H1 (cell line): Measurements from ENCODE around the gene LTBP3. TPM values are rescaled to one million over a fixed set of nuclear protein-coding genes. Genes with fewer than 3 reads are reported as not detected.

Source experiments
- CTCF ChIA-PET: fragments of 300-600 bp; sonication (Branson Sonifier 250); formaldehyde crosslinking; loops from one replicate; lab custom pipeline; 2021; ENCODE audit not compliant: partially characterized antibody; lab: Charles Lee
- POLR2A ChIA-PET: fragments of 300-600 bp; sonication (Branson Sonifier 250); formaldehyde crosslinking; loops from one replicate; lab custom pipeline; 2021; ENCODE audit warnings: inconsistent platforms; ENCODE audit not compliant: partially characterized antibody; lab: Charles Lee
- DNase-seq, 2 experiments: peaks; one replicate each; pipeline versions ENCODE4 v3.0.0 to v3.0.0-alpha.2; 2010 to 2022; ENCODE audit warnings: low spot score in 2 of 2, low read depth in 1 of 2, mixed read lengths in 1 of 2
- FAIRE-seq: peaks from 2 replicates; lab custom pipeline; 2011; peaks lifted over from hg19 to GRCh38; lab: Jason Lieb, UNC
- H2AFZ ChIP-seq: 2 replicates; pipeline ENCODE4 v1.8.1; 2012; ENCODE audit warnings: low read length, inconsistent platforms
- H2AK5ac ChIP-seq: 2 replicates; pipeline ENCODE4 v1.6.1; 2013; ENCODE audit warnings: low read depth, low read length
- H2BK120ac ChIP-seq: replicated peaks from 2 replicates; pipeline ENCODE3; 2013; ENCODE audit warnings: low read depth, low read length, inconsistent platforms
- H2BK12ac ChIP-seq: 2 replicates; pipeline ENCODE4 v1.6.1; 2013; ENCODE audit warnings: low read depth, low read length
- H2BK15ac ChIP-seq: 2 replicates; pipeline ENCODE4 v1.6.1; 2013; ENCODE audit warnings: low read length
- H2BK20ac ChIP-seq: 2 replicates; pipeline ENCODE4 v1.6.1; 2013; ENCODE audit warnings: low read length
- H2BK5ac ChIP-seq: 2 replicates; pipeline ENCODE4 v1.6.1; 2013; ENCODE audit warnings: low read depth, low read length
- H3K14ac ChIP-seq: 2 replicates; pipeline ENCODE4 v1.6.1; 2013; ENCODE audit warnings: inconsistent platforms; ENCODE audit not compliant: insufficient read length
- H3K18ac ChIP-seq: 2 replicates; pipeline ENCODE4 v1.6.1; 2013; ENCODE audit warnings: low read length; ENCODE audit errors: extremely low read depth
- H3K23ac ChIP-seq: 2 replicates; pipeline ENCODE4 v1.6.1; 2013; ENCODE audit warnings: inconsistent platforms; ENCODE audit not compliant: insufficient read length
- H3K23me2 ChIP-seq: 2 replicates; pipeline ENCODE4 v1.6.1; 2013; ENCODE audit warnings: low read depth, low read length
- H3K27ac ChIP-seq: 2 replicates; pipeline ENCODE4 v1.6.1; 2011; ENCODE audit warnings: low read depth, low read length, inconsistent platforms
- H3K27me3 ChIP-seq, 4 experiments: replicated peaks in 1 of 4; 1 replicate in 1 of 4; 2 replicates in 3 of 4; pipeline versions ENCODE4 v1.6.1 to v1.8.1; 2011 to 2013; ENCODE audit warnings: low read length in 3 of 4, mild to moderate bottlenecking in 3 of 4, inconsistent platforms in 2 of 4, mixed read lengths in 2 of 4, moderate library complexity in 1 of 4; ENCODE audit not compliant: control insufficient read depth in 3 of 4, insufficient read depth in 3 of 4; ENCODE audit errors: extremely low read depth in 1 of 4
- H3K36me3 ChIP-seq, 4 experiments: 2 replicates each; pipeline versions ENCODE4 v1.6.1 to v1.8.1; 2011 to 2013; ENCODE audit warnings: mild to moderate bottlenecking in 4 of 4, low read length in 3 of 4, moderate library complexity in 2 of 4, control low read depth in 1 of 4, inconsistent platforms in 1 of 4; ENCODE audit not compliant: insufficient read depth in 4 of 4, control insufficient read depth in 2 of 4
- H3K4ac ChIP-seq: replicated peaks from 2 replicates; pipeline ENCODE3; 2013; ENCODE audit warnings: low read length, low read depth, mixed read lengths, inconsistent platforms; ENCODE audit not compliant: insufficient read length
- H3K4me1 ChIP-seq, 4 experiments: replicated peaks in 1 of 4; 1 replicate in 1 of 4; 2 replicates in 3 of 4; pipeline versions ENCODE4 v1.6.1 to v1.8.1; 2011 to 2013; ENCODE audit warnings: low read length in 3 of 4, inconsistent platforms in 2 of 4, mixed read lengths in 1 of 4; ENCODE audit not compliant: insufficient read depth in 4 of 4, control insufficient read depth in 3 of 4
- H3K4me2 ChIP-seq, 2 experiments: 2 replicates each; pipeline versions ENCODE4 v1.6.1 to v1.8.1; 2011 to 2013; ENCODE audit warnings: low read depth in 2 of 2, low read length in 2 of 2, control low read depth in 1 of 2, inconsistent platforms in 1 of 2, mild to moderate bottlenecking in 1 of 2; ENCODE audit not compliant: insufficient read depth in 1 of 2
- H3K4me3 ChIP-seq, 4 experiments: fragments of 200-600, 300-600 bp in 1 of 4; sonication (generic), shearing (Covaris generic), sonication (Bioruptor Twin) in 1 of 4; 2 replicates each; pipeline versions ENCODE4 v1.5.1 to v1.8.1; 2011 to 2016; ENCODE audit warnings: low read length in 4 of 4, low read depth in 3 of 4, control low read depth in 2 of 4, inconsistent platforms in 2 of 4, mild to moderate bottlenecking in 2 of 4, mixed read lengths in 1 of 4, moderate library complexity in 1 of 4; ENCODE audit not compliant: insufficient read depth in 2 of 4; ENCODE audit errors: extremely low read depth in 1 of 4
- H3K56ac ChIP-seq: replicated peaks from 2 replicates; pipeline ENCODE3; 2013; ENCODE audit warnings: low read depth, mild to moderate bottlenecking, mixed read lengths, low read length, inconsistent platforms; ENCODE audit not compliant: insufficient read length
- H3K79me1 ChIP-seq: 2 replicates; pipeline ENCODE4 v1.6.1; 2013; ENCODE audit warnings: low read depth, low read length, control low read depth
- H3K79me2 ChIP-seq, 2 experiments: 2 replicates each; pipeline versions ENCODE4 v1.6.1 to v1.8.1; 2012 to 2013; ENCODE audit warnings: low read length in 2 of 2, mild to moderate bottlenecking in 2 of 2, inconsistent platforms in 1 of 2; ENCODE audit not compliant: insufficient read depth in 2 of 2, control insufficient read depth in 1 of 2
- H3K9ac ChIP-seq, 4 experiments: replicated peaks in 1 of 4; 1 replicate in 1 of 4; 2 replicates in 3 of 4; pipeline versions ENCODE4 v1.6.1 to v1.8.1; 2011 to 2013; ENCODE audit warnings: low read depth in 3 of 4, low read length in 3 of 4, control low read depth in 2 of 4, mild to moderate bottlenecking in 2 of 4, moderate library complexity in 2 of 4, inconsistent platforms in 1 of 4; ENCODE audit errors: extremely low read depth in 1 of 4
- H3K9me3 ChIP-seq, 2 experiments: 2 replicates each; pipeline versions ENCODE4 v1.6.1 to v1.8.1; 2012 to 2013; ENCODE audit warnings: mild to moderate bottlenecking in 2 of 2, moderate library complexity in 2 of 2, control low read depth in 1 of 2, inconsistent platforms in 1 of 2, low read depth in 1 of 2, low read length in 1 of 2, mixed read lengths in 1 of 2; ENCODE audit not compliant: insufficient read depth in 2 of 2
- H4K20me1 ChIP-seq, 2 experiments: replicated peaks in 1 of 2; 2 replicates each; pipeline versions ENCODE3 to v1.8.1; 2011 to 2013; ENCODE audit warnings: inconsistent platforms in 2 of 2, low read length in 2 of 2, mild to moderate bottlenecking in 1 of 2; ENCODE audit not compliant: insufficient read depth in 2 of 2, control insufficient read depth in 1 of 2
- H4K5ac ChIP-seq: 2 replicates; pipeline ENCODE4 v1.6.1; 2013; ENCODE audit warnings: low read length, low read depth, mixed read lengths, inconsistent platforms; ENCODE audit not compliant: insufficient read length
- H4K8ac ChIP-seq: 2 replicates; pipeline ENCODE4 v1.8.0; 2013; ENCODE audit warnings: mild to moderate bottlenecking, moderate library complexity, low read length, inconsistent platforms; ENCODE audit not compliant: insufficient read depth; ENCODE audit errors: extremely low read depth
- H4K91ac ChIP-seq: replicated peaks from 2 replicates; pipeline ENCODE3; 2013; ENCODE audit warnings: low read length, mixed read lengths, inconsistent platforms; ENCODE audit not compliant: insufficient read length
- ASH2L ChIP-seq: fragments of 200-600, 300-600 bp; sonication (generic); IDR thresholded peaks from one replicate; pipeline ENCODE4 v1.7.1; 2017; ENCODE audit warnings: low read length
- EP300 ChIP-seq, 2 experiments: IDR thresholded peaks; 1 replicate in 1 of 2; 2 replicates in 1 of 2; pipeline ENCODE4 v1.6.1; 2011 to 2012; ENCODE audit warnings: low read depth in 2 of 2, low read length in 2 of 2, mild to moderate bottlenecking in 2 of 2, borderline replicate concordance in 1 of 2, inconsistent platforms in 1 of 2, moderate library complexity in 1 of 2
- EZH2 ChIP-seq: fragments of 200-600 bp; sonication (generic); IDR thresholded peaks from 2 replicates; pipeline ENCODE4 v1.7.1; 2012; ENCODE audit warnings: low read depth, mild to moderate bottlenecking, moderate library complexity, low read length, inconsistent platforms; ENCODE audit not compliant: severe bottlenecking
- KDM4A ChIP-seq: IDR thresholded peaks from one replicate; pipeline ENCODE4 v1.7.1; 2012; ENCODE audit warnings: low read depth, mild to moderate bottlenecking, moderate library complexity, low read length, inconsistent platforms; ENCODE audit not compliant: severe bottlenecking
- NANOG ChIP-seq: IDR thresholded peaks from 2 replicates; pipeline ENCODE4 v1.6.1; 2011; ENCODE audit warnings: low read length, low read depth, mild to moderate bottlenecking, inconsistent platforms; ENCODE audit not compliant: insufficient read depth, poor library complexity, severe bottlenecking
- POLR2A ChIP-seq, 2 experiments: IDR thresholded peaks; 1 replicate in 1 of 2; 2 replicates in 1 of 2; pipeline ENCODE4 v1.6.1; 2011; ENCODE audit warnings: low read depth in 2 of 2, low read length in 2 of 2, mild to moderate bottlenecking in 2 of 2; ENCODE audit errors: control extremely low read depth in 1 of 2
- RAD21 ChIP-seq, 2 experiments: IDR thresholded peaks in 1 of 2; conservative IDR thresholded peaks in 1 of 2; 2 replicates each; pipeline ENCODE4 v1.6.1; 2011; ENCODE audit warnings: low read depth in 2 of 2, low read length in 2 of 2, improper control_type of control experiment in 1 of 2, inconsistent platforms in 1 of 2, mild to moderate bottlenecking in 1 of 2, moderate library complexity in 1 of 2
- SIRT6 ChIP-seq: IDR thresholded peaks from one replicate; pipeline ENCODE4 v1.7.1; 2012; ENCODE audit warnings: low read length, inconsistent platforms
- SP1 ChIP-seq: IDR thresholded peaks from 2 replicates; pipeline ENCODE4 v1.6.1; 2011; ENCODE audit warnings: low read depth, low read length
- TEAD4 ChIP-seq: IDR thresholded peaks from 2 replicates; pipeline ENCODE4 v1.6.1; 2012; ENCODE audit warnings: low read depth, low read length, inconsistent platforms, mixed read lengths
- WGBS, 2 experiments: shearing (Covaris generic) in 1 of 2; methylation state at CpG; one replicate each; pipeline versions ENCODE4 v1.1.6 to v1.1.7; 2013 to 2015; ENCODE audit warnings: low lambda C conversion rate in 2 of 2, mixed read lengths in 2 of 2, inconsistent platforms in 1 of 2, low coverage in 1 of 2, missing lambda C conversion rate in 1 of 2; ENCODE audit not compliant: insufficient replicate concordance in 2 of 2, insufficient coverage in 1 of 2, insufficient read length in 1 of 2; ENCODE audit errors: extremely low coverage in 1 of 2, missing lambda C conversion rate in 1 of 2; 5-methylcytosine and 5-hydroxymethylcytosine counted together
- polyA plus RNA-seq, 7 experiments: library from polyadenylated mRNA; depleted of rRNA in 3 of 7; stranded (reverse) in 5 of 7; unstranded in 2 of 7; fragments of >200 nt in 5 of 7; fragments of 200-250 nt in 2 of 7; gene quantifications; 1 replicate in 5 of 7; 2 replicates in 1 of 7; 4 replicates in 1 of 7; pipeline versions ENCODE4 v1.2.1 to v1.2.3, GENCODE V29; 2011 to 2013; ENCODE audit warnings: missing spikeins in 2 of 7, mixed read lengths in 2 of 7
- total RNA-seq: library from RNA; stranded (reverse); fragmentation: NEBNext Ultra II Directional; extraction: Animal tissue kit (Norgen Biotek cat#: 25700); gene quantifications from 2 replicates; pipeline ENCODE4 v1.2.1, GENCODE V29; 2021

LTBP3 gene
- total and polyA plus RNA-seq, 2 of the 8 experiments (the other 6 are each of a cell fraction or from before 2014, with no cell fraction given), result 12.8 to 17.8 TPM

DNA sequence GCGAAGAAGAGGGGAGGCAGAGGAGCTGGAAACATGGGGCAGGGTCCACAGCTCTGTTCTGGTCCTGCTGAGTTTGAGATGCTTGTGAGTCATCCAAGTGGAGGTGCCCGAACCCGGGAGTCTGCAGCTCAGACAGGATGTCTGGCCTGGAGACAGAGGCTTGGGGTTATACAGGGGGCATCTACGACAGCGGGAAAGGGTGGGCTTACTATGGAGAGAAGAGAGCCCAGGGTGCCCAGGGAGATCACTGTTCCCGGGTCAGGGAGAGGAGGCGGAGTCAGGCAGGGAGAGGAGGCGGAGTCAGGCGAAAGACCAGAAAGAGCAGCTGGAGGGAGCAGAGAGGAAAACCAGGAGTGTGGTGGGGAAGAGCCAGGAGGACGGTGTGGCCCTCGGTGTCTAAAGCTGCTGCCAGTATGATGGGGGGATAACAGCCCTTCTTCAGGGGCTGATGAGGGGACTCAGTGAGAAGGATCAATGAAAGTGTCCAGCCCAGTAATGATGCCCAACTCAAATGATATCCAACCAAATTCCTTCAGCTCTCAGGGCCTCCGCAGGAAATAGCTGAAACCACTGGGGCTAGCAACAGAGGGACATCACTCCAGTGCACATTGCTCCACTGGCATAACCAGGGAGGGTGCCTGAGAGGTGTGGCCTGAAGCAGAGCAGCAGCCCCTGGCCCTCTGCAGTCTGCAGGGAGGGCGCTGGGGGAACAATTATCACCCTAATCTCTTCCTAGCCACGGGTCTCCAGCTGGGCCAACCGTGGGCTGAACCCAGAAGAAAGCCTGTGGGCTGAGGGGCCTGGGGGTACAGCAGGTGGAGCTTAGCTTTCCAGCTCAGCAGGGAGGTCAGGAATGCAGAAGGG, 2.6 kb upstream of the LTBP3 start:
- WGBS, 2 experiments, result 29% methylated on average over 15 of the region's 15 CpGs; no CpG with 5 or more reads in 1 of the 2 experiments
- Histone ChIP-seq H2BK20ac (0 out of 2 replicates have a peak overlapping the region, but pooled peaks have one; percentile 72), H2BK15ac (peak overlapping the region; percentile 81), H3K4me3 (peak overlapping the region in 1 of 4 experiments; percentile 7; a peak in 3 of 8 replicates), H4K91ac (peak overlapping the region; percentile 87), H3K23me2 (peaks cover 4% of the 10 kb centered on the region; the same call in 1 of the 2 replicates), H3K36me3 (no peaks in the 10 kb centered on the region), H2AFZ (peak overlapping the region; percentile 58), H3K4ac (peak overlapping the region; percentile 19), H4K5ac (peak overlapping the region; percentile 47), H3K14ac (no peak overlapping the region), H3K79me2 (no peaks in the 10 kb centered on the region), H3K79me1 (no peaks in the 10 kb centered on the region), H3K9me3 (no peaks in the 10 kb centered on the region), H3K4me1 (peaks cover 0 to 31% (median 23%) of the 10 kb centered on the region in 4 experiments; a peak in 6 of 7 replicates), H3K9ac (peak overlapping the region in 1 of 4 experiments; percentile 39; a peak in 1 of 7 replicates), H2BK12ac (peak overlapping the region; percentile 68; the same call in 1 of the 2 replicates), H4K20me1 (no peaks in the 10 kb centered on the region), H3K4me2 (peak overlapping the region; percentile 53 to 83), H3K18ac (peak overlapping the region; percentile 79), H3K23ac (no peak overlapping the region), H3K27ac (no peak overlapping the region), H3K56ac (peak overlapping the region; percentile 79), H3K27me3 (peaks cover 0 to 17% (median 14%) of the 10 kb centered on the region in 4 experiments; a peak in 5 of 7 replicates), H2BK120ac (peak overlapping the region; percentile 47), H2BK5ac (peak overlapping the region; percentile 52; the same call in 1 of the 2 replicates), H4K8ac (no peak overlapping the region; the same call in 1 of the 2 replicates), H2AK5ac (peak overlapping the region; percentile 47)
- TF ChIP-seq TEAD4 (no peak), SIRT6 (no peak), RAD21 (IDR thresholded peaks at IDR 0.05 in 1 of 2, conservative IDR thresholded peaks at IDR 0.05 in 1 of 2; ENCODE audit: low read depth in 2 of 2, low read length in 2 of 2) (no peak), SP1 (peak; percentile 26; the same call in 1 of the 2 replicates), POLR2A (IDR thresholded peaks at IDR 0.05; ENCODE audit: control extremely low read depth in 1 of 2, low read depth in 2 of 2, low read length in 2 of 2) (0 out of 3 replicates have a peak, but pooled peaks of 1 of the 2 experiments have one; percentile 29), NANOG (no peak), EZH2 (peak; percentile 32), KDM4A (no peak), ASH2L (peak; percentile 57), EP300 (IDR thresholded peaks at IDR 0.05; ENCODE audit: borderline replicate concordance in 1 of 2, low read depth in 2 of 2, low read length in 2 of 2) (no peak)
- FAIRE-seq (no peak), DNase-seq (peak in 1 of 2 experiments; percentile 83)
- CTCF ChIA-PET, result interaction anchor here (0.5 to 16.3 kb wide), 13 partner anchors 8 to 449 kb away, joined by 3 to 284 read pairs (median 3); partner anchors contain the start of genes FAM89B and ZNRD2
- POLR2A ChIA-PET, result interaction anchor here (0.6 to 4.2 kb wide), 16 partner anchors 9 to 142 kb away, joined by 3 to 29 read pairs (median 5); partner anchors contain the start of genes FAM89B, MALAT1, PCNX3 and ZNRD2
